Fibroblast of skin of abdomen (primary cell): ENCODE results near the gene FXYD6.

Experiments used
- DNase-seq: peaks from one replicate; pipeline ENCODE4 v3.0.0-alpha.2; 2013

FXYD6 gene

DNA sequence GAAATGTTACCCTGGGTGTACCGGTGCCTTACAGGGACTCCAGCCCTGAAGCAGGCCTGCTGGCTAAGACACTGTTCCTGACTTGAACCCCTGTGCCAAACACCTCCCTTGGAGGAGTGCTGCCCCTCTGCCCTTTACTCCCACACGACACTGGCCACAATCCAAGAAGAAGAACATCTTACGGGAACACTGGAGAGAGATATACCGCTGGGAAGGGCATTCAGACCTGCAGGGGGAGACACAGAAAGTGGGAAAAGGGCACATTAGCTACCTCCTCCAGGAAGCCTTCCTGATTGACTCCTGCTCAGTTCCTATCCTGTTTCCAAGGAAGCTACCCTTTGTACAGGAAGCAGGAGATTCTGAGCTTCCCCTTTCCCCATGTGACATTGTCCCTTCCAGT lies 34.1 kb upstream of the FXYD6 start:
- DNase-seq, result no peak

DNA sequence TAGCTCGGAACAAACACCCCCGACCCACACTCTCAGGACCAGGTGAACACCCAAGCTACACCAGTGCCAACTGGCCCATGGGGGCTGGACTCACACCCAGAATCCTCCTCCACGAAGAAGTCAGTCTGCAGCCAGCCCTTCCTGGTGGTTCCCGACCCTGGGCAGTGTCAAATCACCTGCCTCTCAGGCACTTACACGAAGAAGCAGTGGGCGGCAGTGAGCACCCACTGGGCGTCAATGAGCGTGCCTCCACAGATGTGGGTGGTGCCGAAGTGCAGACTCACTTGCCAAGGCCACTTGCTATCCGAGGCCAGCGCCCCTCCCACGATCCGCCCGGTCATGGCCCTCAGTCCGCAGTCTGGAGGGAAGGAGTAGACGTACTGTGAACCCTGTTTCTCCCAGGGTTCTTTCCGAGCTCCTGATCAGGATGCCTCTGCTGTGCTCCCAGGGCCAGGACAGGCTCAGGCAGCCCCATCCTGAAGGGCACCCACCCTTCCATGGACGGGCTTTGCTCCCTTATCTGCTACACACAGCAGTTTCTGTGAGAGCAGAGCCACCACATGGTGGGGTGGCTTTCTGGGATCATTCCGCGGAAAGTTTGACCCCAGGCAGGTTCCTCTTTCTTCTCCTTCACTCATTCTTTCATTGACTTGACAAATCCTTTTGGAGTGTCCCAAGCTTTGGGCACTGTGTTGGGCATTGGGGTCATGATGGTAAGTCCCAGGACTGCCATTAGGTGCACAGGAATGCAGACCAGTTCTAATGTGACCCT lies 33.3 kb upstream of the FXYD6 start:
- DNase-seq, result no peak

- no peak for DNase-seq
Measured at GRCh38 chr11:117908959-117909610, 32.6 kb upstream of the FXYD6 start.

DNA sequence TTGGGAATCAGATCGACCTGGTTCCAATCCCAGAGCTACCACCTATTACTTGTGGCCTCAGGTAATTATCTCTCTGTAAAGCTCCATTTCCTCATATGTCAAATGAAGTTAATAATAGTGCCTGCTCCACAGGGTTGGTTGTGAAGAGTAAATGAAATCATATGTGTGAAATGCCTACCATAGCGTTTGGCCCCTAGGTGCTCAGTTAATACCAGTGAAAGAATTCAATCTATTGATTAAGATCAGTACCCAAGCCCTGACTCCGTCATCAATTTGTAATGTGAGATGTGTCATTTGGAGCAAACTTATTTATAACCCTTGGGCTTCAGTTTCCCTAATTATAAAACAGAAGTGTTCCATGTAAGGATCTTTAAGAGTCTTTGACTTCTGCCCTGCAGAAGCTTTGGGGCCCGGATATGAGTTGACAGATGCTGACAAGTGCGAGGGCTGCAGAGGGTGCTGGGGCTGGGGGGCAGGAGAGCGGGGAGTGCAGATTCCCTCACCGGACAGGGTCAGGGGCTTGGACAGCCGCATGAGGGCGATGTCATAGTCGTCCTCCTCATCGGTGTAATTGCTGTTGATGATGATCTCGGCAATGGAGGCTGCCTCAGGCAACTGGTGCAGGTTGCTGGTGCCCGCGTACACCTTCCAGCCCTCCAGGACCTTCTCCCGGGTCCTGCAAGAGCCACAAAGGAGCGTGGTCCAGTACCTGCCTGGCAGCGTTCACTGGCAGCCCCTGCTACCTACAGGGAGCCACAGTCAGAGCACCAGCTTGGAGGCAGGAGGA lies 31.8 kb upstream of the FXYD6 start:
- no peak for DNase-seq

GRCh38 chr11:117907276-117908108 lies 31.0 kb upstream of the FXYD6 start:
- peak; percentile 95 for DNase-seq

GRCh38 chr11:117906710-117907109 lies 30.3 kb upstream of the FXYD6 start:
- DNase-seq, result no peak

GRCh38 chr11:117906126-117906525 lies 29.7 kb upstream of the FXYD6 start:
- peak; percentile 28 for DNase-seq

- no peak for DNase-seq
Measured at GRCh38 chr11:117905524-117905923, 29.1 kb upstream of the FXYD6 start.

- DNase-seq, result no peak
Measured at GRCh38 chr11:117903505-117904382, 27.3 kb upstream of the FXYD6 start.

DNA sequence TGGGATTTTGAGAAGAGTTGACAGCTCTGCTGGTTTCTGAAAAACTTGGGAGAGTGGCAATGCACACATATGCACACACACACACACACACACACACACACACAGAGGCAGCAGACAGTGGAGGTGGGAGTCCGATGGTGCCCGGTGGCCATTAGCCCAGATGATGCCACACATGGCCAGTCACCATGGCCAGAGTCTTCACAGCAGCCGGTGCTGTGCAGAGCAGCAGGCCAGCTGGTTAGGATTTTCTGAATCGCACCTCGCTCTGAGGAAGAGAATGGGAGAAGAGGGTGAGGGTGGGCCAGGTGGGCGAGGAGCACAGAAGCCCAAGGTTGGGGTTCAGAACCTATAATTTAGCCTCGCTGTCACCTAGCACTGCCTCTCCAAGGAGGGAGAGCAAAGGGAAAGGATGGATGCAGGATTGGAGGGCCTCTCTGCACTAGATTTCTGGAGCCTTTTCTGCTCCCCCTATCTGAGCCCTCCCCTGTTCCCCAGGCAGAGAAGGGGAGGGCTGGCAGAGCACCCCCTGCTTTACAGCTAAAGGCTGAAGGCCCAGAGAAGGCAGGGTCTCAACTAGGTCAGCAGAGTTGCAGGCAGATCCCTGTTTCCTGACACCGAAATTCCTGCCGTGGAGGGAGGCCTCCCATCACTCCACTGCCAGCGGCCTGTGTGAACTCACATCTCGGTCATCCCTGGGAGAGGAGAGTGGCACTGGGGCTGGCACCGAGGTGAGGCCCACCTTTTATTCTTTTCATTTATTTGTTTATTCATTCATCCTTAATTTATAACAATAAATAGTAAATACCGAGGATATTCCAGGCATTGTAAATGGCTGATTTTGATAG lies 25.8 kb upstream of the FXYD6 start:
- DNase-seq, result no peak

GRCh38 chr11:117901601-117902000 lies 25.1 kb upstream of the FXYD6 start:
- DNase-seq, result no peak

GRCh38 chr11:117900720-117901440 lies 24.4 kb upstream of the FXYD6 start:
- no peak for DNase-seq

GRCh38 chr11:117900121-117900648 lies 23.7 kb upstream of the FXYD6 start:
- no peak for DNase-seq

GRCh38 chr11:117898059-117898458 lies 21.6 kb upstream of the FXYD6 start:
- DNase-seq, result no peak

GRCh38 chr11:117892651-117893050 lies 16.2 kb upstream of the FXYD6 start:
- DNase-seq, result no peak

DNA sequence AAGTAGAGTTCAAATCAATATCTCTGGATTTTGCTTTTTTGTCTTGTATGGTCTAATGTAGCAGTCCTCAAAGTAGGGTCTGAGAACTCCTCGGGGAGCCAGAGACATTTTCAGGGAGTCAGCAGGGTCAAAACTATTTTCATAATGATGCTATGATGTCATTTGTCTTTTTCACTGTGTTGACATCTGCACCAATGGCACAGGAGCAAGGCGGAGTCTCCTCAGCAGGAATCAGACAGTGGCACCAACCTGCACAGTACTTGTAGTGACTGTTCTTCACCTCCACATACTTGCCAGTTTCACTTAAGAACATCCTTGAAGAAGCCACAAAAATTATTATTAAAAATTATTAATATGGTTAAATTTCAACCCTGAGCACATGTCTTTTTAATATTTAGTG lies 14.9 kb upstream of the FXYD6 start:
- DNase-seq, result no peak

GRCh38 chr11:117888139-117888566 lies 11.7 kb upstream of the FXYD6 start:
- DNase-seq, result no peak

- DNase-seq, result no peak
Measured at GRCh38 chr11:117887431-117888138, 11.1 kb upstream of the FXYD6 start.

GRCh38 chr11:117885777-117886176 lies 9.3 kb upstream of the FXYD6 start:
- peak; percentile 28 for DNase-seq
